A549 (cell line): ENCODE data around the gene EVC2. TPM values are rescaled to one million over a fixed set of nuclear protein-coding genes. Genes with fewer than 3 reads are reported as not detected.

ENCODE experiments used
- ATAC-seq, 2 experiments: fragments of 200-7000 bp in 1 of 2; fragments of >200 bp in 1 of 2; cut with Nextera tagmentation in 1 of 2; cut with Tn5 transposase in 1 of 2; 3 replicates each; pipeline versions ENCODE4 v1.8.0 to v1.9.1; 2018 to 2020; ENCODE audit warnings: mild to moderate bottlenecking in 1 of 2, moderate library complexity in 1 of 2
- CTCF ChIA-PET: fragments of 300-600 bp; sonication (Branson Sonifier 250); formaldehyde crosslinking; extraction: SDS; loops from one replicate; lab custom pipeline; 2021; ENCODE audit warnings: antibody characterized with exemption, inconsistent platforms; lab: Yijun Ruan, JAX
- POLR2A ChIA-PET: fragments of 350-600 bp; formaldehyde crosslinking; extraction: SDS; loops from one replicate; lab custom pipeline; 2021; ENCODE audit warnings: antibody characterized with exemption, inconsistent platforms; lab: Yijun Ruan, JAX
- DNase-seq, 2 experiments: peaks; one replicate each; pipeline versions ENCODE4 v3.0.0 to v3.0.0-alpha.2; 2011 to 2016; ENCODE audit warnings: low read depth in 1 of 2, low spot score in 1 of 2
- FAIRE-seq: peaks from 2 replicates; lab custom pipeline; 2011; peaks lifted over from hg19 to GRCh38; lab: Jason Lieb, UNC
- H3K27ac ChIP-seq, 2 experiments: fragments of >200 bp; sonication (Bioruptor Twin); formaldehyde crosslinking; 3 replicates each; pipeline ENCODE4 v1.5.1; 2016 to 2017
- H3K4me1 ChIP-seq: fragments of >200 bp; sonication (Bioruptor Twin); formaldehyde crosslinking; 3 replicates; pipeline ENCODE4 v1.6.1; 2016
- H3K4me2 ChIP-seq: fragments of >200 bp; sonication (Bioruptor Twin); formaldehyde crosslinking; 3 replicates; pipeline ENCODE4 v1.6.1; 2016
- H3K4me3 ChIP-seq: fragments of >200 bp; sonication (Bioruptor Twin); formaldehyde crosslinking; 3 replicates; pipeline ENCODE4 v1.5.1; 2016
- H3K9me3 ChIP-seq: fragments of >200 bp; sonication (Bioruptor Twin); formaldehyde crosslinking; 3 replicates; pipeline ENCODE4 v1.6.1; 2016
- CBX2 ChIP-seq: fragments of 200-600 bp; sonication (generic); IDR thresholded peaks from 2 replicates; pipeline ENCODE4 v1.6.1; 2016; ENCODE audit warnings: low read depth, mild to moderate bottlenecking, borderline replicate concordance
- CEBPB ChIP-seq, 2 experiments: fragments of >200 bp in 1 of 2; sonication (Bioruptor Twin) in 1 of 2; formaldehyde crosslinking in 1 of 2; IDR thresholded peaks; 2 replicates each; pipeline ENCODE4 v1.6.1; 2012 to 2016
- CHD2 ChIP-seq: fragments of 150-350 bp; IDR thresholded peaks from 2 replicates; pipeline ENCODE4 v1.6.1; 2014; ENCODE audit warnings: low read length; ENCODE audit not compliant: partially characterized antibody
- EHF ChIP-seq: fragments of 250-450 bp; sonication (Bioruptor Pico); IDR thresholded peaks from 2 replicates; pipeline ENCODE4 v1.5.0; 2020; ENCODE audit warnings: mild to moderate bottlenecking
- FOSB ChIP-seq: fragments of 250-450 bp; sonication (Bioruptor Pico); IDR thresholded peaks from 2 replicates; pipeline ENCODE4 v1.5.0; 2020; ENCODE audit warnings: mild to moderate bottlenecking, moderate library complexity
- FOSL2 ChIP-seq, 2 experiments: fragments of 450-650 bp in 1 of 2; fragments of >200 bp in 1 of 2; sonication (Bioruptor Twin) in 1 of 2; formaldehyde crosslinking; IDR thresholded peaks; 2 replicates each; pipeline versions ENCODE4 v1.5.0 to v1.6.1; 2016 to 2020; ENCODE audit warnings: mild to moderate bottlenecking in 1 of 2, moderate library complexity in 1 of 2
- FOXS1 ChIP-seq: fragments of 250-450 bp; sonication (Bioruptor Pico); IDR thresholded peaks from 2 replicates; pipeline ENCODE4 v1.5.0; 2020; ENCODE audit warnings: mild to moderate bottlenecking, moderate library complexity
- HEYL ChIP-seq: fragments of 250-450 bp; sonication (Bioruptor Pico); IDR thresholded peaks from 2 replicates; pipeline ENCODE4 v1.8.0; 2021; ENCODE audit warnings: mild to moderate bottlenecking, moderate library complexity
- HOXB5 ChIP-seq: fragments of 250-450 bp; sonication (Bioruptor Pico); IDR thresholded peaks from 2 replicates; pipeline ENCODE4 v1.5.0; 2020; ENCODE audit warnings: mild to moderate bottlenecking, moderate library complexity
- JUN ChIP-seq, 2 experiments: fragments of >200 bp; sonication (Bioruptor Twin); formaldehyde crosslinking; IDR thresholded peaks; 2 replicates in 1 of 2; 3 replicates in 1 of 2; pipeline ENCODE4 v1.6.1; 2016 to 2017
- MAZ ChIP-seq: fragments of 150-350 bp; IDR thresholded peaks from 2 replicates; pipeline ENCODE4 v1.6.1; 2014; ENCODE audit warnings: antibody characterized with exemption, low read depth, low read length, borderline replicate concordance
- NFE2L2 ChIP-seq: fragments of 150-350 bp; conservative IDR thresholded peaks from 2 replicates; pipeline ENCODE4 v1.6.1; 2014; ENCODE audit warnings: low read length
- NPAS2 ChIP-seq: fragments of 250-450 bp; sonication (Bioruptor Pico); IDR thresholded peaks from 2 replicates; pipeline ENCODE4 v1.8.0; 2022; ENCODE audit warnings: mild to moderate bottlenecking, moderate library complexity, borderline replicate concordance
- POLR2A ChIP-seq: IDR thresholded peaks from 2 replicates; pipeline ENCODE4 v1.6.1; 2012; ENCODE audit warnings: mild to moderate bottlenecking, low read length
- RCOR1 ChIP-seq: fragments of 150-350 bp; IDR thresholded peaks from 2 replicates; pipeline ENCODE4 v1.6.1; 2014; ENCODE audit warnings: antibody characterized with exemption, low read length, low read depth
- SMC3 ChIP-seq: fragments of >200 bp; sonication (Bioruptor Twin); formaldehyde crosslinking; IDR thresholded peaks from 3 replicates; pipeline ENCODE4 v1.6.1; 2018; ENCODE audit warnings: inconsistent platforms
- TFCP2L1 ChIP-seq: fragments of 250-450 bp; sonication (Bioruptor Pico); IDR thresholded peaks from 2 replicates; pipeline ENCODE4 v1.5.0; 2021; ENCODE audit warnings: mild to moderate bottlenecking
- ZC3H11A ChIP-seq: fragments of 450-650 bp; IDR thresholded peaks from 2 replicates; pipeline ENCODE4 v1.6.1; 2014; ENCODE audit warnings: antibody characterized with exemption, mild to moderate bottlenecking
- WGBS: methylation state at CpG from one replicate; pipeline ENCODE4 v1.1.6; 2017; ENCODE audit errors: missing lambda C conversion rate; 5-methylcytosine and 5-hydroxymethylcytosine counted together
- polyA minus RNA-seq: library from RNA; depleted of rRNA, polyadenylated mRNA; stranded (reverse); fragments of >200 nt; gene quantifications from 2 replicates; pipeline ENCODE4 v1.2.3, GENCODE V29; 2011; rRNA and poly(A)+ RNA removed
- polyA plus RNA-seq, 4 experiments: library from polyadenylated mRNA; depleted of rRNA in 3 of 4; stranded (reverse); fragments of >200 nt; fragmentation: RNase III in 1 of 4; extraction: RNeasy Plus Mini Kit Qiagen cat#74134 plus additional on column Dnase treatment in 1 of 4; gene quantifications; 2 replicates in 3 of 4; 3 replicates in 1 of 4; pipeline ENCODE4 v1.2.3, GENCODE V29; 2011 to 2017
- TF ChIP-seq, protein P1 (sequence below): IDR thresholded peaks from 2 replicates; pipeline ENCODE4 v1.6.1; 2012; ENCODE audit warnings: low read depth, borderline replicate concordance
- TF ChIP-seq, protein P2 (sequence below): IDR thresholded peaks from 2 replicates; pipeline ENCODE4 v1.6.1; 2012
- TF ChIP-seq, protein P3 (sequence below): fragments of 450-650 bp; IDR thresholded peaks from 2 replicates; pipeline ENCODE4 v1.6.1; 2014; ENCODE audit warnings: antibody characterized with exemption
- TF ChIP-seq, protein P4 (sequence below): fragments of 150-350 bp; IDR thresholded peaks from 2 replicates; pipeline ENCODE4 v1.6.1; 2014; ENCODE audit warnings: low read depth, mild to moderate bottlenecking, low read length

The EVC2 gene, protein sequence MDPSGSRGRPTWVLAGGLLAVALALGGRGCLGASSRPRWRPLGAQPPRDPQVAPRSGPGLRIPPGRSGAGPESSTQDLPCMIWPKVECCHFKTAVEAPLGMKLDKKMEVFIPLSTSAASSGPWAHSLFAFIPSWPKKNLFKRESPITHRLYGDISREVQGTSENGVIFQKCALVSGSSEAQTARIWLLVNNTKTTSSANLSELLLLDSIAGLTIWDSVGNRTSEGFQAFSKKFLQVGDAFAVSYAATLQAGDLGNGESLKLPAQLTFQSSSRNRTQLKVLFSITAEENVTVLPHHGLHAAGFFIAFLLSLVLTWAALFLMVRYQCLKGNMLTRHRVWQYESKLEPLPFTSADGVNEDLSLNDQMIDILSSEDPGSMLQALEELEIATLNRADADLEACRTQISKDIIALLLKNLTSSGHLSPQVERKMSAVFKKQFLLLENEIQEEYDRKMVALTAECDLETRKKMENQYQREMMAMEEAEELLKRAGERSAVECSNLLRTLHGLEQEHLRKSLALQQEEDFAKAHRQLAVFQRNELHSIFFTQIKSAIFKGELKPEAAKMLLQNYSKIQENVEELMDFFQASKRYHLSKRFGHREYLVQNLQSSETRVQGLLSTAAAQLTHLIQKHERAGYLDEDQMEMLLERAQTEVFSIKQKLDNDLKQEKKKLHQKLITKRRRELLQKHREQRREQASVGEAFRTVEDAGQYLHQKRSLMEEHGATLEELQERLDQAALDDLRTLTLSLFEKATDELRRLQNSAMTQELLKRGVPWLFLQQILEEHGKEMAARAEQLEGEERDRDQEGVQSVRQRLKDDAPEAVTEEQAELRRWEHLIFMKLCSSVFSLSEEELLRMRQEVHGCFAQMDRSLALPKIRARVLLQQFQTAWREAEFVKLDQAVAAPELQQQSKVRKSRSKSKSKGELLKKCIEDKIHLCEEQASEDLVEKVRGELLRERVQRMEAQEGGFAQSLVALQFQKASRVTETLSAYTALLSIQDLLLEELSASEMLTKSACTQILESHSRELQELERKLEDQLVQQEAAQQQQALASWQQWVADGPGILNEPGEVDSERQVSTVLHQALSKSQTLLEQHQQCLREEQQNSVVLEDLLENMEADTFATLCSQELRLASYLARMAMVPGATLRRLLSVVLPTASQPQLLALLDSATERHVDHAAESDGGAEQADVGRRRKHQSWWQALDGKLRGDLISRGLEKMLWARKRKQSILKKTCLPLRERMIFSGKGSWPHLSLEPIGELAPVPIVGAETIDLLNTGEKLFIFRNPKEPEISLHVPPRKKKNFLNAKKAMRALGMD
- polyA plus RNA-seq (2011; rRNA removed) (0.96 and 1.5 TPM in 2 replicates), polyA plus RNA-seq (2017; fragmentation: RNase III; extraction: RNeasy Plus Mini Kit Qiagen cat#74134 plus additional on column Dnase treatment) (1.3 to 1.5 TPM (median 1.5 TPM) in 3 replicates), polyA minus RNA-seq (3.5 and 4.9 TPM in 2 replicates)
- polyA plus RNA-seq (2012; cell fraction: cytosol; rRNA removed) = 0.53 and 0.70 TPM in 2 replicates
- polyA plus RNA-seq (2012; cell fraction: nucleus; rRNA removed) = 1.7 and 1.9 TPM in 2 replicates

DNA sequence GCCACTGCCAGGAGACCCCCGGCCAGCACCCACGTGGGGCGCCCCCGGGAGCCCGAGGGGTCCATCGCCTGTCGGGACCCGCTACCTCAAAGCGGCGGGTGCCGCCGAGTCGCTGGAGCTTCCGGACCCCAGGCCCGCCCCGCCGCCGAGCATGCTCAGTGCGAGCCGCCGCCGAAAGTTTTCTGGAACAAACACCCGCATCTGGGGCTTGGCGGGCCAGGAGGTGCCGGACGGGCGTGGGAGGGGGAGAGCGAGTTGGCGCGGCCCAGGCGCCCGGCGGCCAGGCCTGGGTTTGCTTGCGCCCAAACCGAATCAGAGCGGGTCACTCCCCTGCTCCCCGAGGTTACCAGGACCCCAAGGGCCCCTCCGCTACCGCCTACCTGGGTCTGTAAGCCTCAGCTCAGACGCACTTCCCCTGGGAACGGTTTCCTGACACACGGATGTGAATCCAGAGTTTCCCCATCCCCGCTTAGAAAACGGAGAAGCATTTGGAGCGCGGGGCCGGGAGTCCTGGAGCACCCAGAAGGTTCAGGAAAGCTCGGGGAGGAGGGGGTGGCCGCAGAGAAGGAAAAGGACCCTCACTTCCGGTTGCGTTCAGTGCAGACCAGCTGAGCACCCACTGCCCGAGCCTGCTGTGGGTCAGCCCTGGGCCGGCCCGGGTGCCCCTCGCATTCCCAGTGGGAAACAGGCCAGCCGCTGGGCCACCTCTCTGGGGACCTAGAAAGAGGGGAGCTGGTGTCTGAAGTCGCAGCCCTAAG, at the start of gene EVC2:
EVC2 (minus strand) TSS at position 111 of the 758 bp plus-strand sequence; CDS start at position 65, 46 bp downstream.
- ATAC-seq (peak in 1 of 2 experiments; percentile 62; a peak in 3 of 6 replicates), DNase-seq (peak; percentile 13 to 27), FAIRE-seq (no peak)
- Histone ChIP-seq H3K4me2 (peak within 1 kb of the TSS; percentile 97), H3K27ac (peak within 1 kb of the TSS; percentile 92 to 97), H3K4me3 (peak within 1 kb of the TSS; percentile 83), H3K4me1 (peaks cover 38% of the 10 kb centered on the region), H3K9me3 (no peaks in the 10 kb centered on the region)
- TF ChIP-seq, protein P1, sequence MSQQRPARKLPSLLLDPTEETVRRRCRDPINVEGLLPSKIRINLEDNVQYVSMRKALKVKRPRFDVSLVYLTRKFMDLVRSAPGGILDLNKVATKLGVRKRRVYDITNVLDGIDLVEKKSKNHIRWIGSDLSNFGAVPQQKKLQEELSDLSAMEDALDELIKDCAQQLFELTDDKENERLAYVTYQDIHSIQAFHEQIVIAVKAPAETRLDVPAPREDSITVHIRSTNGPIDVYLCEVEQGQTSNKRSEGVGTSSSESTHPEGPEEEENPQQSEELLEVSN = 0 out of 2 replicates have a peak, but pooled peaks have one; percentile 23
- TF ChIP-seq, protein P2, sequence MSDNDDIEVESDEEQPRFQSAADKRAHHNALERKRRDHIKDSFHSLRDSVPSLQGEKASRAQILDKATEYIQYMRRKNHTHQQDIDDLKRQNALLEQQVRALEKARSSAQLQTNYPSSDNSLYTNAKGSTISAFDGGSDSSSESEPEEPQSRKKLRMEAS = peak; percentile 42; the same call in 1 of the 2 replicates
- TF ChIP-seq HOXB5 (CRISPR knock-in tag) = no peak
- TF ChIP-seq POLR2A = peak; percentile 54; the same call in 1 of the 2 replicates
- 42% methylated on average over 28 of the region's 57 CpGs for WGBS
- ChIA-PET CTCF (interaction anchor here (0.7 to 3.0 kb wide), 4 partner anchors 42 to 309 kb away, joined by 3 to 13 read pairs (median 4); no protein-coding TSS in a partner anchor), POLR2A (interaction anchor here (0.6 to 0.7 kb wide), 2 partner anchors 13 to 78 kb away, joined by 3 read pairs; no protein-coding TSS in a partner anchor)

DNA sequence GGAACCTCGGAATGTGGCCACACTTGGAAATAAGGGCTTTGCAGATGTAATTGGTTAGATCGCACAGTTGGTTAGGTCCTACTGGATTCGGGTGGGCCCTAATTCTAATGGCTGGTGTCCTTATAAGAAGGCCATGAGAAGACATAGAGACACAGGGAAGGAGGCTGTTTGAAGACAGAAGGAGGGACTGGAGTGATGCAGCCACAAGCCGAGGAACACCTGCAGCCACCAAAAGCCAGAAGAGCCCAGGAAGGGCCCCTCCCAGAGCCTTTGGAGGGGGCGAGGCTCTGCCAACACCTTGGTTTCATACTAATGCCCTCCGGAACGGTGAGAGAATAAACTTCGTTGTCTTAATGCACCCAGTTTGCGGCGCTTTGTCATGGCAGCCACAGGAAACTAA, 49.6 kb upstream of the EVC2 start:
- Histone ChIP-seq H3K4me2 (peak overlapping the region; percentile 58), H3K4me1 (peaks cover 35% of the 10 kb centered on the region), H3K27ac (peak overlapping the region; percentile 12 to 78; a peak in 5 of 6 replicates), H3K9me3 (no peaks in the 10 kb centered on the region), H3K4me3 (no peak overlapping the region)
- POLR2A ChIA-PET = no interaction called here
- ATAC-seq = no peak
- CTCF ChIA-PET = no interaction called here
- TF ChIP-seq CEBPB (IDR thresholded peaks at IDR 0.05) (no peak), JUN (IDR thresholded peaks at IDR 0.05) (no peak), CBX2 (no peak), EHF (CRISPR knock-in tag) (no peak), TFCP2L1 (CRISPR knock-in tag) (no peak), NPAS2 (CRISPR knock-in tag) (no peak), SMC3 (no peak), FOXS1 (CRISPR knock-in tag) (no peak), RCOR1 (no peak), FOSL2 (IDR thresholded peaks at IDR 0.05) (no peak), FOSL2 (CRISPR knock-in tag; IDR thresholded peaks at IDR 0.05) (no peak), MAZ (no peak), NFE2L2 (no peak), FOSB (CRISPR knock-in tag) (no peak), CHD2 (no peak), ZC3H11A (no peak), HEYL (CRISPR knock-in tag) (no peak)
- TF ChIP-seq, protein P3, sequence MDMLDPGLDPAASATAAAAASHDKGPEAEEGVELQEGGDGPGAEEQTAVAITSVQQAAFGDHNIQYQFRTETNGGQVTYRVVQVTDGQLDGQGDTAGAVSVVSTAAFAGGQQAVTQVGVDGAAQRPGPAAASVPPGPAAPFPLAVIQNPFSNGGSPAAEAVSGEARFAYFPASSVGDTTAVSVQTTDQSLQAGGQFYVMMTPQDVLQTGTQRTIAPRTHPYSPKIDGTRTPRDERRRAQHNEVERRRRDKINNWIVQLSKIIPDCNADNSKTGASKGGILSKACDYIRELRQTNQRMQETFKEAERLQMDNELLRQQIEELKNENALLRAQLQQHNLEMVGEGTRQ = no peak
- TF ChIP-seq, protein P4, sequence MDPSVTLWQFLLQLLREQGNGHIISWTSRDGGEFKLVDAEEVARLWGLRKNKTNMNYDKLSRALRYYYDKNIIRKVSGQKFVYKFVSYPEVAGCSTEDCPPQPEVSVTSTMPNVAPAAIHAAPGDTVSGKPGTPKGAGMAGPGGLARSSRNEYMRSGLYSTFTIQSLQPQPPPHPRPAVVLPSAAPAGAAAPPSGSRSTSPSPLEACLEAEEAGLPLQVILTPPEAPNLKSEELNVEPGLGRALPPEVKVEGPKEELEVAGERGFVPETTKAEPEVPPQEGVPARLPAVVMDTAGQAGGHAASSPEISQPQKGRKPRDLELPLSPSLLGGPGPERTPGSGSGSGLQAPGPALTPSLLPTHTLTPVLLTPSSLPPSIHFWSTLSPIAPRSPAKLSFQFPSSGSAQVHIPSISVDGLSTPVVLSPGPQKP = no peak
- WGBS = 91% methylated on average over 10 of the region's 10 CpGs
- no peak for DNase-seq
- FAIRE-seq = no peak
